Tibial nerve (tissue), 4 donors: ENCODE results near the gene WASF2. TPM values are rescaled to one million over a fixed set of nuclear protein-coding genes. Genes with fewer than 3 reads are reported as not detected.

Source experiments
- DNase-seq, 2 donors: peaks; one replicate each; pipeline ENCODE4 v3.0.0-alpha.2; 2019; ENCODE audit warnings: low spot score in 2 of 2
- H3K27ac ChIP-seq, 4 donors: fragments of 200-600 bp; sonication (generic) in 3 of 4; one replicate each; pipeline ENCODE4 v1.5.1; 2017 to 2019; ENCODE audit warnings: mild to moderate bottlenecking in 1 of 4
- H3K27me3 ChIP-seq, 2 donors: fragments of 200-600 bp; sonication (generic) in 1 of 2; one replicate each; pipeline versions ENCODE4 v1.5.1 to v1.6.0; 2017 to 2019
- H3K36me3 ChIP-seq, 3 donors: fragments of 200-600 bp; sonication (generic); one replicate each; pipeline ENCODE4 v1.5.1; 2018 to 2019
- H3K4me1 ChIP-seq, 4 donors: fragments of 200-600 bp; sonication (generic) in 3 of 4; one replicate each; pipeline ENCODE4 v1.5.1; 2017 to 2019
- H3K4me3 ChIP-seq, 4 donors: fragments of 200-600 bp; sonication (generic) in 3 of 4; one replicate each; pipeline ENCODE4 v1.5.1; 2017 to 2019; ENCODE audit warnings: mild to moderate bottlenecking in 1 of 4, moderate library complexity in 1 of 4
- H3K9me3 ChIP-seq, 4 donors: fragments of 200-600 bp; sonication (generic) in 3 of 4; one replicate each; pipeline ENCODE4 v1.5.1; 2017 to 2019
- CTCF ChIP-seq, 5 experiments: fragments of 200-600 bp in 3 of 5; fragments of 450-650 bp in 2 of 5; sonication (generic) in 3 of 5; IDR thresholded peaks; one replicate each; pipeline ENCODE4 v1.5.1; 2016 to 2019; ENCODE audit warnings: antibody characterized with exemption in 5 of 5, mild to moderate bottlenecking in 3 of 5, moderate library complexity in 2 of 5
- EP300 ChIP-seq, 2 donors: sonication (generic); formaldehyde crosslinking; IDR thresholded peaks; one replicate each; pipeline ENCODE4 v1.6.1; 2017; ENCODE audit warnings: antibody characterized with exemption in 2 of 2, mild to moderate bottlenecking in 1 of 2
- POLR2A ChIP-seq, 2 donors: fragments of 450-650 bp; IDR thresholded peaks; one replicate each; pipeline ENCODE4 v1.6.1; 2017; ENCODE audit warnings: antibody characterized with exemption in 2 of 2, mild to moderate bottlenecking in 2 of 2, moderate library complexity in 2 of 2
- WGBS, 2 donors: methylation state at CpG; one replicate each; pipeline ENCODE4 v1.1.5; 2018; 5-methylcytosine and 5-hydroxymethylcytosine counted together
- total RNA-seq, 4 donors: library from RNA; depleted of rRNA; stranded (reverse); fragments of >200 nt; gene quantifications; one replicate each; pipeline ENCODE4 v1.1.0, GENCODE V29; 2016

WASF2 gene
- total RNA-seq, 4 donors from 2014 or later, result 74.9 to 95.9 (median 83.4) TPM

DNA sequence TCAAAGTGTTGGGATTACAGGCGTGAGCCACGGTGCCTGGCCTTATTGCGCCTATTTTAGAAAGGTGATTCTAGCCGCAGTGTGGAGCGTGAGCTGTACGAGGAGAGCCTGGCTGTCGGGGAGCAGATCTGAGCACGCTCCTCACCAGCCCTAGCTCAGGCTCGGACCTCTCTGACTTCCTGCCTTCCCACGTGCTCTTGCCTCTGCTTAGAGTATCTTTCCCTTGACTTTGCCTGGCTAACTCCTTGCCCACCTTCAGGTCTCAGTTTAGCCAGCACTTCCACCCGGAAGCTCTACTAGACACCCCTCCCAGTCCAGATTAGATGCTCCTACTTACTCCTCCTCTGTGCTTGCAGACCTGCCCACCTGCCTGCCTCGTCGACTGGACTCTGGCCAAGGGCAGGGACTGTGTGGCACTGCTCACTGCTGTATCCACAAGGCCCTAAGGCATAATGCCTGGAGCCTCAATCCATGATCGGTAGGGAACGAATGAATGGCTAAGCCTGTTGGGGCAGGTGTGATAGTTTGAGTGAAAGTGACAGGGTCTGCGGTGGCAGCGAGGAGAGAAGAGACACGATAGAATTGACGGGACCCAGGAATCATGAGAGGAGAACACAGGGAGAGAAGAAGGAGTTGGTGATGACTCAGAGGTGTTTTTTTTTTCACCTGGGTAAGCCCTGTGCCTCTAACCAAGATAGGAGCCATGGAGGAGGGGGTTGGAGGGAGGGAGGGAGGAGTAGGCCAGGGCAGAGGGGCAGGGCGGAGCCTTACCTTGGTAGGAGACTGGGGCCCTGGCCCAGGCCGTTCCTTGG, 28.1 kb upstream of the WASF2 start:
- 73 to 77% methylated on average over 21 of the region's 21 CpGs for WGBS, 2 donors
- Histone ChIP-seq H3K4me3 (no peak overlapping the region), H3K9me3 (no peaks in the 10 kb centered on the region), H3K36me3 (no peaks in the 10 kb centered on the region), H3K27me3 (no peaks in the 10 kb centered on the region), H3K27ac (peak overlapping the region; percentile 19 to 70 (median 69)), H3K4me1 (peaks cover 0 to 92% (median 52%) of the 10 kb centered on the region in 4 donors)
- no peak for DNase-seq
- TF ChIP-seq POLR2A (IDR thresholded peaks at IDR 0.05), result no peak
- TF ChIP-seq EP300 (IDR thresholded peaks at IDR 0.05), result no peak
- no peak for TF ChIP-seq CTCF (IDR thresholded peaks at IDR 0.05)

GRCh38 chr1:27517301-27517700, 27.3 kb upstream of the WASF2 start:
- WGBS, 2 donors, result 61 to 66% methylated on average over 2 of the region's 2 CpGs
- Histone ChIP-seq H3K4me1 (peaks cover 0 to 84% (median 44%) of the 10 kb centered on the region in 4 donors), H3K27ac (peak overlapping the region; percentile 19 to 70 (median 69)), H3K36me3 (no peaks in the 10 kb centered on the region), H3K4me3 (no peak overlapping the region), H3K9me3 (no peaks in the 10 kb centered on the region), H3K27me3 (no peaks in the 10 kb centered on the region)
- no peak for TF ChIP-seq EP300 (IDR thresholded peaks at IDR 0.05)
- TF ChIP-seq POLR2A (IDR thresholded peaks at IDR 0.05), result no peak
- TF ChIP-seq CTCF (IDR thresholded peaks at IDR 0.05), result no peak
- DNase-seq, result no peak

DNA sequence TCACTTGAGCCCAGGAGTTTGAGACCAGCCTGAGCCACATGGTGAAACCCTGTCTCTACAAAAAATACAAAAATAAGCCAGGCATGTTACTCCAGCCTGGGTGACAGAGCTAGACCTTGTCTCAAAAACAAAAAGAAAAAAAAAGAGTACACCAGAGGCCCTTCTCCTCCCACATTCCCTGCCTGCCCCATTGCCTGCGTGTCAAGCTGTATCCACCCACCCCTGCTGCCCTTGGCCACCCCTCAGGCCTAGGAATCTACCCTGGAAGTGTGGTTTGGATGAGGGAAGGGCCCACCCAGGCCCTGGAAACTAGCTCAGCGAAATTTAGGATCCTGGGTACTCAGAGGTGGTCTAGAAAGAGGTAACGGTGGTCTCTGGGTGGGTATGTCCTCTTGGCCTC, 25.7 kb upstream of the WASF2 start:
- Histone ChIP-seq H3K27me3 (no peaks in the 10 kb centered on the region), H3K27ac (peak overlapping the region in 3 of 4 donors; percentile 24 to 70 (median 70)), H3K4me1 (peaks cover 0 to 68% (median 28%) of the 10 kb centered on the region in 4 donors), H3K9me3 (no peaks in the 10 kb centered on the region), H3K4me3 (no peak overlapping the region), H3K36me3 (no peaks in the 10 kb centered on the region)
- TF ChIP-seq CTCF (IDR thresholded peaks at IDR 0.05), result no peak
- no peak for TF ChIP-seq EP300 (IDR thresholded peaks at IDR 0.05)
- no peak for TF ChIP-seq POLR2A (IDR thresholded peaks at IDR 0.05)
- 43 to 58% methylated on average over 3 of the region's 3 CpGs for WGBS, 2 donors
- no peak for DNase-seq

- no peak for DNase-seq
- H3K27ac ChIP-seq, result peak overlapping the region in 3 of 4 donors; percentile 55 to 72 (median 70)
- H3K4me3 ChIP-seq, result no peak overlapping the region
- no peaks in the 10 kb centered on the region for H3K27me3 ChIP-seq
- WGBS, 2 donors, result 24 to 48% methylated on average over 7 of the region's 7 CpGs
- peaks cover 0 to 60% (median 11%) of the 10 kb centered on the region in 4 donors for H3K4me1 ChIP-seq
- H3K36me3 ChIP-seq, result no peaks in the 10 kb centered on the region
- TF ChIP-seq POLR2A (IDR thresholded peaks at IDR 0.05) (no peak), CTCF (IDR thresholded peaks at IDR 0.05) (no peak), EP300 (IDR thresholded peaks at IDR 0.05) (no peak)
- no peaks in the 10 kb centered on the region for H3K9me3 ChIP-seq
These were observed 24.0 kb upstream of the WASF2 start for GRCh38 chr1:27513958-27514357.

DNA sequence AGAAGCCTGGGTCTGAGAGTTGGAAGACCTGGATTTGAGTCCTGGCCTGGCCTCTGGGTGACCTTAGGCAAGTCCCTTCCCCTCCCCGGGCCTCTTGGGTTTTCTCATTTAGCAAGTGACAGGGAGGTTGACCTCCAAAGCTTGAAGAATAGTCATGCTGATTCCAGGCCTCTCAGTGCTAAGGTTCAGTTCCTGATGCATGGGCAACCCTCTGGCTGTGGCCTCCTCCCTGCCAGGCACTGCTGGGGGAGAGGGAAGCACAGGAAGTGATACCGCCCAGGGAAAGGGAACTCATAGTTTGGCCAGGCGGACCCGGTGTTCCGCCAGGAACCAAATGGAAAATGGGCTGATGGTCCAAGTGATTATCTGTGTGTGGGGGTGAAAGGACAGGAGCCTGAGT, 23.6 kb upstream of the WASF2 start:
- DNase-seq, result no peak
- 40 to 57% methylated on average over 5 of the region's 5 CpGs for WGBS, 2 donors
- Histone ChIP-seq H3K36me3 (no peaks in the 10 kb centered on the region), H3K27ac (peak overlapping the region in 3 of 4 donors; percentile 55 to 72 (median 70)), H3K4me3 (no peak overlapping the region), H3K27me3 (no peaks in the 10 kb centered on the region), H3K9me3 (no peaks in the 10 kb centered on the region), H3K4me1 (peaks cover 0 to 58% (median 11%) of the 10 kb centered on the region in 4 donors)
- no peak for TF ChIP-seq CTCF (IDR thresholded peaks at IDR 0.05)
- no peak for TF ChIP-seq EP300 (IDR thresholded peaks at IDR 0.05)
- TF ChIP-seq POLR2A (IDR thresholded peaks at IDR 0.05), result no peak
